Uterus (tissue), 2 donors: ENCODE results near the gene PTPN1.

Experiments used
- CTCF ChIP-seq, 4 experiments: fragments of 200-600 bp in 2 of 4; fragments of 450-650 bp in 2 of 4; sonication (generic) in 2 of 4; IDR thresholded peaks; one replicate each; pipeline ENCODE4 v1.5.1; 2016 to 2019; ENCODE audit warnings: antibody characterized with exemption in 4 of 4, mild to moderate bottlenecking in 2 of 4, moderate library complexity in 1 of 4
- POLR2A ChIP-seq, 2 donors: fragments of 450-650 bp; IDR thresholded peaks; one replicate each; pipeline ENCODE4 v1.6.1; 2016; ENCODE audit warnings: antibody characterized with exemption in 2 of 2, mild to moderate bottlenecking in 1 of 2, moderate library complexity in 1 of 2

GRCh38 chr20:50472693-50473664, 37.2 kb upstream of the PTPN1 start:
- TF ChIP-seq CTCF (IDR thresholded peaks at IDR 0.05), result no peak
- no peak for TF ChIP-seq POLR2A (IDR thresholded peaks at IDR 0.05)
